Stimulated activated CD4-positive, alpha-beta T cell treated with anti-CD3 and anti-CD28 coated beads, Interleukin-15, amount 100 ng/mL, for 24 hours (primary cell): ENCODE data around the gene PUS7L.
"Not testable (repeated sequence)": the region's sequence is repeated elsewhere in the genome, so short reads cannot be mapped to it uniquely, and the experiment has no call there.

Experiments used
- DNase-seq: peaks from one replicate; pipeline ENCODE4 v3.0.0-alpha.2; 2020

Gene PUS7L

DNA sequence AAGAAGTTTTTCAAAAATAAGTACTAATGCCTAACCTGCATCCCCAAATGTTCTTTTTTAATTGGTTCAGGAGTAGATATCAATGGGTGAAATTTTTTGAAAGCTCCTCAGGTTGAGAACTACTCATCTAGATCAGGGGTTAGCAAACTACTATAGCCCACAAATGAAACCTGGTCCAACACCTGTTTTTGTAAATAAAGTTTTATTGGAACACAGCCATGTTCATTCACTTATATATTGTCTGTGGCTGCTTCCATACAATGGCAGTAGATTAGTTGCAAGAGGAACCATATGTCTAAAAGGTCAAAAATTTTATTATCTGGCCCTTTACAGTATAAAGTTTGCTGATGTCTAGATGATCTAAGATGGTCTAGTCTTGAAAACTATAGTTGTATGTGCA, 13.8 kb downstream of the PUS7L start:
- DNase-seq: no peak

GRCh38 chr12:43742106-43742505, 16.5 kb downstream of the PUS7L start:
- DNase-seq: no peak

GRCh38 chr12:43740511-43741100, 18.0 kb downstream of the PUS7L start:
- DNase-seq: no peak

DNA sequence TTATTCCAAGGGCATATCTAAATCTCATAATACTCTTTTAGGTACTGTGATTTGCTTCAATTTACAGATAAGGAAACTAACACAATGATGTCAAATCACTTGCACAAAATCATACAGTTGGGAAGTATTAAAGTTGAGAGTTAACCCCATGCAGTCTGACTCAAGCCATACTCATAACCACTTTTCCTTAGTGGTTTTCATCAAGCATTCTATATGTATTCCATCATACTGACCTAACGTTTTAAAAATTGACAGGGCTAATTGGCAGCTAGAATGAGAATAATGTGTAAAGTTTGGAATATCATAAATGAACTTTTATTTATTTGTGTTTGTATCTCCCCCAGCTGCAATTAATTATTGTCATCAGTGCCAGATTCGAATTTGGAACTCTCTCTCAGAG, 20.9 kb downstream of the PUS7L start:
- no peak for DNase-seq

DNA sequence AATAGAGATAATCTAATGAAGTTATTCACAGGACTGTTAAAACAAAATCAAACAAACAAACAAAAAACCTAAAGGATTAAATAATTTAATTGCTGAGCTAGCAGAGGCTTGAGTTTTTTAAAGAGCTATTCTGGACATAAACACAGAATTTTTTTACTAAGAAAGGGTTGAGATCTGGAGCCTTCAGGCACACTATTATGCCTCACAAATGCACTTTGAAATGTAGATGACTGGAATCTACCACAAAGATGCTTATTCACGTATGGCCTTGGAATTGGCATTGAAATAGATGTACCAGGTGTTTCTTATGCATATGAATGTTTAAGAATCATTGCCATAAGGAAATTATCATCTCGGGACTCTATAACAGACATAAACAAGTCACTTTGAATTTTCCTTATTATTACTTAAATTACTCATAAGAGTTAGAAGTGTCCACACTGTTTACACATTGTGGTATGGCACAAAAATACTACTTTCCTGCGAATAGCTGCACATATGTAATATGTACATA, 21.6 kb downstream of the PUS7L start:
- DNase-seq: no peak

- no peak for DNase-seq
Observed at GRCh38 chr12:43733687-43734086, 24.9 kb downstream of the PUS7L start.

DNA sequence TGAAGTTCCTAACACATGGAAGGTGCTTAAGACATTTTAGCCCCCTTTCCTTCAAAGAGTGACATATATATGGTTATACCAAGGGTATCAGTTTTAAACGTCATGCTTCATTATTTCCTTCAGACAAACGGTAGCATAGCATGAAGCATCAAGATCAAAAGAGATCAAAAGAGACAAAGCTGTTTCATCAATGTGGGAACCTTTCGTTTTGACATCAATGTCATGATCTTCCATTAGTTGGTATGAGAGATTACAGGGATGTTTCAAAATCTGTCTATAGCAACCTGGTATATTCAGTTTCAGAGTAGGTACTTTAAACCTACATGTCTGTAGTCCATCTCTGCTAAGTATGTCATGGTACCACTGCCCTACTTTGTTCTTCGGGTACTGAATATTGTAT, 28.3 kb downstream of the PUS7L start:
- no peak for DNase-seq

DNA sequence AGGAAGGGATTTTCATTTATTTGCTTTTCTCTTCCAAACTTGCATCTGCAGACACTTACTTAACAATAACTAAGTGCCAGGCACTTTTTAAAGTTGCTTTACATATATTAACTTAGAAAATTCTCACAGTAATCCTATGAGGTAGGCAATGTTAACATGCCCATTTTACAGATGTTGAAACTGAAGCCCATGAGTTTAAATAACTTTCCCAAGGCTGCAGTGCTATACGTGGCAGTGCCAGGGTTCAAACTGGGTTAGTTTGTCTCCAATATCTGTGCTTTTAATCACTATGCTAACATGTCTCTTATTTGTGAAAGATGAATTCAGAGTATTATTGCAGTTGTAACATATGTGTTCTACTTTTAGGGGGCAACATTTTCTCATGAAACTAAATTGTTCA, 29.9 kb downstream of the PUS7L start:
- DNase-seq: no peak

GRCh38 chr12:43728117-43728516, 30.5 kb downstream of the PUS7L start:
- no peak for DNase-seq

GRCh38 chr12:43723134-43723533, 35.5 kb downstream of the PUS7L start:
- DNase-seq: no peak

DNA sequence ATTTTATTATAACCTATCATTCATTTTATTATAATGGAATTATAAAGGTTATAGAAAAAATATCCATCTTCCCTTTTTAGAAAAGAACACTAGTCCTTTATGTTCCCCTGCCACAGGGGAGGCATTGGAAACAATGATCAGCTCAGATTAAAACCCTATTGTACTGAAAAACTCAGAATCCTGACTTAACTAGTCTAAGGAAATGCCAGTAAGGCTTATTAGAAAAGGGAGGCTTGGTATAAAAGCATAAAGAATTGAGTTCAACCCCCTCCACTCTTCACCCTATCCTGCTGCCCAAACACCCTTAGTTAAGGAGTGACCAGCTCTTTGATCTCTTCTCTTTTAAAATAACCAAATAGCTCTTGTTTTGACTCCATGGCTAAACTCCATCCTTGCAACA, 36.0 kb downstream of the PUS7L start:
- no peak for DNase-seq

- DNase-seq: no peak
Observed at GRCh38 chr12:43711348-43711747, 47.2 kb downstream of the PUS7L start.

DNA sequence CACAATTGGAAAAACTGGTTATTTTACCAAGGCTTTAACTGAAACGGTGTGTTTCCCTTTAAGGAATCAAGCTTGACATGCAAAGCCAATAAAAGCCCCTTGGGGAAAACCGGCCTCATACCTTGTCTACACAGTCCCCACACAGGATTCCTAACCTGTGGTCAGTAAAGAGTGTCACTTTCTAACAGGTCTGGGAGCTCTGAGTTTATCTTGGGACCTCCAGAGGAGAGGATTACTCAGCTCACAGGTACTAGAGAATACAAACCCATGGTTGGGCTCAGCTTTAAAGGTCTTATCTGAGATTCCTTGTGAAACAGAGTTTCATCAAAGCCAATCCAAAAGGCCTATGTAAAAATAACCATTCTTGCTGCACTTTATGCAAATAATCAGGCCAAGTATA, 54.8 kb downstream of the PUS7L start:
- not testable (repeated sequence) for DNase-seq

GRCh38 chr12:43701194-43701593, 57.4 kb downstream of the PUS7L start:
- not testable (repeated sequence) for DNase-seq

GRCh38 chr12:43696154-43696553, 62.4 kb downstream of the PUS7L start:
- no peak for DNase-seq

DNA sequence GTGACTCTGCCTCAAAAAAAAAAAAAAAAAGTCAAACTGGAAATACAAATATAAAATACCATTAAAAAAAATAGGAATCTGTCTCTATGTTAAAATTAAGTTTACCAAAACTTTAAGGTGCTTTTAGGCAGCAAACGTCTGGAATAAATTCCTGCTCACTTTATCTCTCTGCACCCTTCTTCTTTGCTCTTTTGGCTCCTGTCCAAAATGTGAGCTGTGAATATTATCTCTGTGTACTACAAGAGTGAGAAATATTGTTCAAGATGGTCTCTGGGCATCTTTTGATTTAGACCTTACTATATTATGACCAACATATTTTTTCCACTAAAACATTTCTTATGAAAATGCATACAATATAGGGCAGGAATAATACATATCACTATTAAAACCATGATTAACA, 63.7 kb downstream of the PUS7L start:
- DNase-seq: no peak

- DNase-seq: no peak
Observed at GRCh38 chr12:43692064-43692463, 66.5 kb downstream of the PUS7L start.

DNA sequence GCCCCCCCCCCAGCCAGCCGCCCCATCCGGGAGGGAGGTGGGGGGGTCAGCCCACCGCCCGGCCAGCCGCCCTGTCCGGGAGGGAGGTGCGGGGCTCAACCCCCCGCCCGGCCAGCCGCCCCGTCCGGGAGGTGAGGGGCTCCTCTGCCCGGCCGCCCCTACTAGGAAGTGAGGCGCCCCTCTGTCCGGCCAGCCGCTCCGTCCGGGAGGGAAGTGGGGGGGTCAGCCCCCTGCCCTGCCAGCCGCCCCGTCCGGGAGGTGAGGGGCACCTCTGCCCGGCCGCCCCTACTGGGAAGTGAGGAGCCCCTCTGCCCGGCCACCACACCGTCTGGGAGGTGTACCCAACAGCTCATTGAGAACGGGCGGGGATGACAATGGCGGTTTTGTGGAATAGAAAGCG, 73.1 kb downstream of the PUS7L start:
- not testable (repeated sequence) for DNase-seq

GRCh38 chr12:43676183-43676813, 82.3 kb downstream of the PUS7L start:
- peak; percentile 23 for DNase-seq

DNA sequence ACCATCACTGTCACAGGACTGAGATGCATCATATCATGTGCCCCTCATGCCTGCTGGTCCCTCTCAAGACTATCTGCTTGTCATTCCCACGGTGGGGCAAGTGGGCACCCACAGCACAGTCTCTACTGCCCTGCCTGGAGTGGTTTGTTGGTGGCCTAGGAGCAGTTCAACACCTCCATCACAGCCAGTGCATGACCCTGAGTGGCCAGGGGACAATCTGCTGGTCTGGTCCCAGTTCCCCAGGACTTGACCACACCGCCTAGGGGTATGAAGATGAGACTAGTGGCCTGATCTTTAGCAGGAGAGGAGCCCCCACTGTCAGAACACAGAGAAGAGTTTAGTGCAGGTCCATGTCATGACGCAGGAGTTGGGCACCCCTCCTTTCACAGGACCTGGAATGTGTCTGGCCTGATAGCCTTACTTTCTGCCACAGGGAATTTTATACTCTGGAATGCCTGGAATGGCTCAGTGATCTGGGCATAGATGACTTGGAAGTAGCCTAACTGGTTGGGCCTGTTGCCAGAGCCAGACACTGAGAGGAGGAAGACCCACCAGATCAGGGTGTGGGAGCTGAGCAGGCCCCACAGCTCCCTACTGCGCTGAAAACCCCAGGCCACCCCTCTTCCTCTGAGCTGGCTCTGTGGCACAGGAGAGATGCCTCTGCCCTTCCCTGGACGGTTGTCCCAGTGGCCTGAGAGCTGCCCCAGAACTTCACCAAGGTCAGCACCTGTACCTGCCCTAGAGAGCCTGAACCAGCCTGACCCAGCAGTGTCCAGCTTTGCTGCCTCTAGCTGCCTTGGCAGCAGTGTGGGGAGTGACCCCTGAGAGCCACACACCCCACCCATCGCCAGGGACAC, 83.3 kb downstream of the PUS7L start:
- DNase-seq: no peak

GRCh38 chr12:43669373-43669772, 89.2 kb downstream of the PUS7L start:
- DNase-seq: no peak
